Cardiac fibroblast (primary cell): ENCODE measurements around the gene MDP1.
A peak's percentile ranks its signal among the peaks of the same experiment; 100 is the strongest.
"Not testable (repeated sequence)": the region's sequence is repeated elsewhere in the genome, so short reads cannot be mapped to it uniquely, and the experiment has no call there.

ENCODE experiments used
- DNase-seq, 2 donors: peaks; one replicate each; pipeline versions ENCODE4 v3.0.0 to v3.0.0-alpha.2; 2010; ENCODE audit warnings: low read depth in 2 of 2
- H3K4me3 ChIP-seq, 2 donors: replicated peaks in 1 of 2; 1 replicate in 1 of 2; 2 replicates in 1 of 2; pipeline ENCODE4 v1.5.1; 2011; ENCODE audit warnings: low read depth in 2 of 2, low read length in 2 of 2, mild to moderate bottlenecking in 2 of 2, moderate library complexity in 1 of 2
- TF ChIP-seq, protein P1 (sequence below): IDR thresholded peaks from one replicate; pipeline ENCODE4 v1.5.1; 2011; ENCODE audit warnings: low read depth, mild to moderate bottlenecking, low read length, inconsistent platforms

The MDP1 gene

DNA sequence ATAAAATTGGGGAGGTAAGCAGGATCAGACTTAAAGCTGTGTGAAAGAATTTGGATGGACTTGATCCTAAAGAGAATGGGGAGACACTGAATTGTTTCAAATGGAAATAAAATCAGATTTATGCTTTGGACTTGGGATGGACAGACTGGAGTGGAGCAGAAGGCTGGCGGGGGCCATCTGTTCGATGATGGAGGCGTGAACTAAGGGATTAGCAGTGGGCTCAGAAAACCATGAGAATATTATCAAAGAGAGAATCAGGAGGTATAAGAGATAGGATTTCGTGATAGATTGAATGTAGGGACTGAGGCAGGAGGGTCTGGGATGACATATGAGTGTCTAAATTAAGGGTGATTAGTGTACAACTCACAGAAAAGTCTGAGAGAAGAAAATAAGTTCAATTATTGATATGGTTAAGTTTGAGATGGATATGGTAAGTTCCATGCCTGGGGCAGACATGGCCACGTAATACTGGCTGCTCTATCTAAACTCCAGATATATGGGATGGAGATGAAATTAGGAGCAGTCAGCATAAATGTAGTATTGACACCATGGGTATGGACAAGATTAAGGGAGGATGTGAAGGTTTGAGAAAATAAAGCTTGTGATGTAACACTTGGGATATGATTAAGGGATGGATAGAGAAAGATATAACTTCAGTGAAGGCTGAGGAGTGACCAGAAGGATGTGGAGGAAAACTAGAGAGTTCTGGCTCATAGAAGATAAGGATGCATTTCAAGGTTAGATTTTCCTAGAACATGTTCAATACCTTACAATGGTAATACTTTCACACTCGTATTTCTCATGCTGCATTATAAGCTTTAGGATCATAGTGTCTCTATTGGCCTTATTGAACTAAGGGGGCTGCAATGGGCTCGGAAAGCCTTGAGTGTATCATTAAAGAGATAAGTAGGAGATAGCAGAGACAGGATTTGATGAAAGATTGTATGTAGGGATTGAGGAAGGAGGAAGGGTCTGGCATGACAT, 11.4 kb downstream of the MDP1 start:
- no peak for DNase-seq
- TF ChIP-seq, protein P1, sequence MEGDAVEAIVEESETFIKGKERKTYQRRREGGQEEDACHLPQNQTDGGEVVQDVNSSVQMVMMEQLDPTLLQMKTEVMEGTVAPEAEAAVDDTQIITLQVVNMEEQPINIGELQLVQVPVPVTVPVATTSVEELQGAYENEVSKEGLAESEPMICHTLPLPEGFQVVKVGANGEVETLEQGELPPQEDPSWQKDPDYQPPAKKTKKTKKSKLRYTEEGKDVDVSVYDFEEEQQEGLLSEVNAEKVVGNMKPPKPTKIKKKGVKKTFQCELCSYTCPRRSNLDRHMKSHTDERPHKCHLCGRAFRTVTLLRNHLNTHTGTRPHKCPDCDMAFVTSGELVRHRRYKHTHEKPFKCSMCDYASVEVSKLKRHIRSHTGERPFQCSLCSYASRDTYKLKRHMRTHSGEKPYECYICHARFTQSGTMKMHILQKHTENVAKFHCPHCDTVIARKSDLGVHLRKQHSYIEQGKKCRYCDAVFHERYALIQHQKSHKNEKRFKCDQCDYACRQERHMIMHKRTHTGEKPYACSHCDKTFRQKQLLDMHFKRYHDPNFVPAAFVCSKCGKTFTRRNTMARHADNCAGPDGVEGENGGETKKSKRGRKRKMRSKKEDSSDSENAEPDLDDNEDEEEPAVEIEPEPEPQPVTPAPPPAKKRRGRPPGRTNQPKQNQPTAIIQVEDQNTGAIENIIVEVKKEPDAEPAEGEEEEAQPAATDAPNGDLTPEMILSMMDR, result no peak
- H3K4me3 ChIP-seq, result no peak overlapping the region

DNA sequence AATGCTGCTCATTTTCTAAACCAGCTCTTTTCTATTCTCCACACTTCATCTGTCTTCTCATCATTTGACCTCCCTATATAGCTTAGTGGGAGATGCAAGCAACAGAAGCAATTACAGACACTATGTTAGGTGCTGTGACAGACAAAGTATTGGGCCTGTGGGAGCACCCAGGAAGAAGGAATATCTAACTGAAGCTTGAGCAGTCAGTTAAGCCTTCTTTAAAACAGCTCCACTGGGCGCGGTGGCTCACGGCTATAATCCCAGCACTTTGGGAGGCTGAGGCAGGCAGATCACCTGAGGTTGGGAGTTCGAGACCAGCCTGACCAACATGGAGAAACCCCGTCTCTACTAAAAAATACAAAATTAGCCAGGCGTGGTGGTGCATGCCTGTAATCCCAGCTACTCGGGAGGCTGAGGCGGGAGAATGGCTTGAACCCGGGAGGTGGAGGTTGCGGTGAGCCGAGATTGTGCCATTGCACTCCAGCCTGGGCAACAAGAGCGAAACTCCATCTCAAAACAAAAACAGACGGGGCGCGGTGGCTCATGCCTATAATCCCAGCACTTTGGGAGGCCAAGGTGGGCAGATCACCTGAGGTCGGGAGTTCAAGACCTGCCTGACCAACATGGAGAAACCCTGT, 12.5 kb downstream of the MDP1 start:
- DNase-seq, H3K4me3 ChIP-seq: not testable (repeated sequence)

DNA sequence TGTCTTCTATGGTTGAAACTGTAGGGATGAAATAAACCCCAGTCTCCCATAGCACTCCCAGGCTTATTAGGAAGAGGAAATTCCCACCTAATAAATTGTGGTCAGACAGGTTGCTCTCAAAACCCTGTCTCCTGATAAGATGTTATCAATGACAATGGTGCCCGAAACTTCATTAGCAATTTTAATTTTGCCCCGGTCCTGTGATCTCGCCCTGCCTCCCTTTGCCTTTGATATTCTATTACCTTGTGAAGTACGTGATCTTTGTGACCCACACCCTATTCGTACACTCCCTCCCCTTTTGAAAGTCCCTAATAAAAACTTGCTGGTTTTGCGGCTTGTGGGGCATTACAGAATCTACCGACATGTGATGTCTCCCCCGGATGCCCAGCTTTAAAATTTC, 13.3 kb downstream of the MDP1 start:
- not testable (repeated sequence) for DNase-seq, H3K4me3 ChIP-seq

DNA sequence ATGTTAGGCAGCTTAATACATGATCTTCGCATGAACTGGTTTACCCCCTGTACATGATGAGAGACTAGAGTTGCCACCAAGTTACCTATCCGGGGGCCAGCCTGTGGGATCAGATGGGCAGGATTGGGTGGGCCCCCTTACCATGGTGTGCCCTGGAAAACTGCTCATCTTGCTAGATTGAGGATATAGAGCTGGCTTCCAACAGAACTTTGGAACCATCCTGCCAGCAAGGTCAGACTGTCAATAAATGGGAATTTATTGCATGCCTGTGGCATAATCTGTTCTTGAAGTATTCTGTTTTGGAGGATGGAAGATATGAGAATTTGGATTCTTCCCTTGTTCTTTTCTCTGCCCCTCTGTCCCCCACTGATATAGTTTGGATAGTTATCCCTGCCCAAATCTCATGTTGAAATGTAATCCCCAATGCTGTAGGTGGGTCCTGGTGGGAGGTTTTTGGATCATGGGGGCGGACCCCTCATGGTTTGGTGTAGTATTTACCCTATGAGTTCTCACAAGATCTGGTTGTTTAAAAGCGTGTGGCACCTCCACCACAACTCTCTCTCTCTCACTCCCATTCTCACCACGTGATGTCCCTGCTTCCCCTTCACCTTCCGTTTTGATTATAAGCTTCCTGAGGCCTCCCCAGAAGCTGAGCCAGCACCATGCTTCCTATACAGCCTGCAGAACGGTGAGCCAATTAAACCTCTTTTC, 16.9 kb downstream of the MDP1 start:
- no peak overlapping the region for H3K4me3 ChIP-seq
- no peak for DNase-seq
- TF ChIP-seq, protein P1, result no peak

DNA sequence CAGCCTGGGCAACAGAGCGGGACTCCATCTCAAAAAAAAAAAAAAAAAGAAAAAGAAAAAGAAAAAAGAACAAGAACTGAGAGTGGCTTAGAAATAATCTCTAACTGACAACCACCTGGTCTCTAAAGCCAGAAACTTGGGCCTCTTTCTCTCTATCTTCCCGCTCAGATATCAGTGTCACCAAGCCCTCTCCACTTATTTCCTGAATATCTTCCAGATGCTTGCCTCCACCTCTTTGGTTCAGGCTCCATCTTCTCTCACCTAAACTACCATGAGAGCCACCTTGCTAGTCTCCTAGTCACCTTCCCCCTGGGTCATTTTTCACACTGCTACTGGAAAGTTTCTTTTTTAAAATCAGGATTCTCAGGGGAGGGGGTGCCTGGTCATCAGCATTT, 18.8 kb downstream of the MDP1 start:
- no peak overlapping the region for H3K4me3 ChIP-seq
- DNase-seq, result no peak
- TF ChIP-seq, protein P1, result no peak

DNA sequence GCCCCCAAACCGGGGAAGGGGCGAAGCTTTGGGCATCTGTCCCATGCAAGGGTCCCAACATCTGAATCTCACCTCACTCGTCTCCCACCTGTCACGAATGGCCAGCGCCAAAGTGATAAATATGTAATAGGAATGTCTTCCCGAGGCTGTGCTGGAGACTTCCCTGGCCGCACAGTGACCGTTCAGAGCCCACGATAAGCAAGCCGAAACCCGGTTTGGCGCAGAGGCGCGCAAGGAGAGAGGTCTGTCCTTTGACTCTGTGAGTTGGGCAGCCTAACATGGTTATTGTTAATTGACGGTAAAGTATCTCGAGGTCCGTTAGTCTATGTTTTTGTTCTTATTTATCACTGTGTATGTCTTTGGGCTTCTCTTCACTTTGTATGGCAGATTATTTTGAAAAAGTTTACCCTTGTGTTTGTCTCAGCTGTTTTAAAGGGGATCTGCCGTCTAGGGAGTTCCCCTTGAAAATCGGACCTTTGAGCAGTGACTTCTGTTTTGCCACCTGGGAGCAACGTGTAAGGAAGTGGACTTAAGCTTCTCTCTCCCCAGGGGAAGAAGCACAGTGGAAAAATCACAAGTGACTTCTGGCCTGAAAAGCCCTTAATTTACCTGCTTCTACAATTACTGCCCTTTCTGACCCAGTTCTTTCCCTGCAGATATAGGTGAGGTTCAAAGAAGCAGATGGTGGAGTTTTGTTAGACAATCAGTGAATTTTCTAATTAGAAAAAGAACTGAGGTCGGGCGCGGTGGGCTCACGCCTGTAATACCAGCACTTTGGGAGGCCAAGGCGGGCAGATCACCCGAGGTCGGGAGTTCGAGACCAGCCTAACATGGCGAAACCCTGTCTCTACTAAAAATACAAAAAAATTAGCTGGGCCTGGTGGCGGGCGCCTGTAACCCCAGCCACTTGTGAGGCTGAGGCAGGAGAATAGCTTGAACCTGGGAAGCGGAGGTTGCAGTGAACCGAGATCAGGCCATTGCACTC, 19.5 kb downstream of the MDP1 start:
- peak; percentile 27 to 35 for DNase-seq

More for the DNA sequence above, 19.5 kb downstream of the MDP1 start:
- TF ChIP-seq, protein P1, result no peak
- H3K4me3 ChIP-seq, result peak overlapping the region; percentile 84 to 93
